Parathyroid adenoma (tissue), 2 donors: ENCODE measurements around the gene GJB5.
"Not testable (repeated sequence)": the region's sequence is repeated elsewhere in the genome, so short reads cannot be mapped to it uniquely, and the experiment has no call there.

Experiments used
- H2AFZ ChIP-seq: fragments of 300-600 bp; sonication (generic); one replicate; pipeline ENCODE4 v1.7.0; 2017; ENCODE audit warnings: antibody characterized with exemption, mild to moderate bottlenecking
- H3K27ac ChIP-seq: fragments of 300-600 bp; sonication (generic); one replicate; pipeline ENCODE4 v1.7.0; 2017
- H3K27me3 ChIP-seq: fragments of 300-600 bp; sonication (generic); one replicate; pipeline ENCODE4 v1.7.0; 2017; ENCODE audit warnings: low read length; ENCODE audit not compliant: control insufficient read depth, insufficient read depth
- H3K36me3 ChIP-seq: fragments of 300-600 bp; sonication (generic); one replicate; pipeline ENCODE4 v1.7.0; 2017; ENCODE audit warnings: low read length; ENCODE audit not compliant: control insufficient read depth, insufficient read depth
- H3K4me1 ChIP-seq: fragments of 300-600 bp; sonication (generic); one replicate; pipeline ENCODE4 v1.7.0; 2017; ENCODE audit warnings: control low read depth
- H3K4me2 ChIP-seq: fragments of 300-600 bp; sonication (generic); one replicate; pipeline ENCODE4 v1.7.0; 2017; ENCODE audit warnings: low read length
- H3K4me3 ChIP-seq: fragments of 300-600 bp; sonication (generic); one replicate; pipeline ENCODE4 v1.7.0; 2017; ENCODE audit warnings: low read depth, low read length
- H3K79me2 ChIP-seq: fragments of 300-600 bp; sonication (generic); one replicate; pipeline ENCODE4 v1.7.0; 2017; ENCODE audit warnings: control low read depth
- H3K9ac ChIP-seq: fragments of 300-600 bp; sonication (generic); one replicate; pipeline ENCODE4 v1.7.0; 2017; ENCODE audit warnings: mild to moderate bottlenecking
- H3K9me3 ChIP-seq: fragments of 300-600 bp; sonication (generic); one replicate; pipeline ENCODE4 v1.7.0; 2017; ENCODE audit warnings: low read length; ENCODE audit not compliant: control insufficient read depth
- TF ChIP-seq, protein P1 (sequence below): fragments of 300-600 bp; sonication (generic); IDR thresholded peaks from one replicate; pipeline ENCODE4 v1.7.0; 2017; ENCODE audit warnings: antibody characterized with exemption, mild to moderate bottlenecking
- donor health status: primary hyperparathyroidism.

GJB5 gene

GRCh38 chr1:34736692-34737091 lies 18.2 kb upstream of the GJB5 start:
- no peaks in the 10 kb centered on the region for H3K79me2 ChIP-seq
- TF ChIP-seq, protein P1, sequence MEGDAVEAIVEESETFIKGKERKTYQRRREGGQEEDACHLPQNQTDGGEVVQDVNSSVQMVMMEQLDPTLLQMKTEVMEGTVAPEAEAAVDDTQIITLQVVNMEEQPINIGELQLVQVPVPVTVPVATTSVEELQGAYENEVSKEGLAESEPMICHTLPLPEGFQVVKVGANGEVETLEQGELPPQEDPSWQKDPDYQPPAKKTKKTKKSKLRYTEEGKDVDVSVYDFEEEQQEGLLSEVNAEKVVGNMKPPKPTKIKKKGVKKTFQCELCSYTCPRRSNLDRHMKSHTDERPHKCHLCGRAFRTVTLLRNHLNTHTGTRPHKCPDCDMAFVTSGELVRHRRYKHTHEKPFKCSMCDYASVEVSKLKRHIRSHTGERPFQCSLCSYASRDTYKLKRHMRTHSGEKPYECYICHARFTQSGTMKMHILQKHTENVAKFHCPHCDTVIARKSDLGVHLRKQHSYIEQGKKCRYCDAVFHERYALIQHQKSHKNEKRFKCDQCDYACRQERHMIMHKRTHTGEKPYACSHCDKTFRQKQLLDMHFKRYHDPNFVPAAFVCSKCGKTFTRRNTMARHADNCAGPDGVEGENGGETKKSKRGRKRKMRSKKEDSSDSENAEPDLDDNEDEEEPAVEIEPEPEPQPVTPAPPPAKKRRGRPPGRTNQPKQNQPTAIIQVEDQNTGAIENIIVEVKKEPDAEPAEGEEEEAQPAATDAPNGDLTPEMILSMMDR: no peak

DNA sequence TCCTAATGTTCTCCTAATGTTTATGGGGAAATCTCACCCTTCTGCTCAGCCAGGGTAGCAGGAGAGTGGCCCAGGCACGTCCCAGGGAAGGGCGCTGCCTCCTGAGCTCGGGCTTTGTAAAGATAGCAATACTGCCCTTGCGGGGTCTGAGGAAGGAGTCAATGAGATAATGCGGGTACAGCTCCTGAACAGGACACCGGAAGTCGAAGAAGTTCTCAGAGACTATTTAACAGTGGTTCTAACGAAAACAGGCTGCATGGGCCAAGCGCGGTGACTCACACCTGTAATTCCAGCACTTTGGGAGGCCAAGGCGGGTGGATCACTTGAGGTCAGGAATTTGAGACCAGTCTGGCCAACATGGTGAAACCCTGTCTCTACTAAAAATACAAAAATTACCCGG lies 17.6 kb upstream of the GJB5 start:
- H3K4me1 ChIP-seq, H3K9me3 ChIP-seq, H3K27ac ChIP-seq, H3K9ac ChIP-seq, H3K79me2 ChIP-seq, H3K4me2 ChIP-seq, H2AFZ ChIP-seq, H3K4me3 ChIP-seq, H3K27me3 ChIP-seq, H3K36me3 ChIP-seq: not testable (repeated sequence)

More at GRCh38 chr1:34736692-34737091, 18.2 kb upstream of the GJB5 start:
- Histone ChIP-seq H3K4me3 (no peak overlapping the region), H3K4me2 (no peak overlapping the region), H3K36me3 (no peaks in the 10 kb centered on the region), H2AFZ (no peak overlapping the region), H3K9ac (no peak overlapping the region), H3K4me1 (no peaks in the 10 kb centered on the region), H3K27ac (no peak overlapping the region), H3K9me3 (no peaks in the 10 kb centered on the region), H3K27me3 (no peaks in the 10 kb centered on the region)

DNA sequence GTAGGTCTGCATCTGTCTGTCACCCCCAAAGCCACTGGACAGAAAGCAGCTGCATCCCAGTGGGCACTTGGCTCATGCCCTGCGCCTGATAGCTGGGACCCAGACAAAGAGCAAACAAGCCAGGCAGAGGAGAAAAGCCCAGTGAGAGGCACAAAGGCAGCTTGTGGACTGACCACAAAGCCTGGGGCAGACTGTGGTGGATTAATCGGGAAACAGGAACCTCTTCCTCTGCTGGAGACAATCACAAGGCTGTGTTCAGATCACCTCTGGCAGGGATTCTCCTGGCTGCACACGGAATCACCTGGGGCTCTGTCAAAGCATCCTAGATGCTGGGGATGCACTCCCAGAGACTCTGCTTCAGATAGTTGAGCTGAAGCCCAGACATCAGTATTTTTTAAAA lies 15.2 kb upstream of the GJB5 start:
- Histone ChIP-seq H3K36me3 (no peaks in the 10 kb centered on the region), H3K4me1 (no peaks in the 10 kb centered on the region), H3K9ac (no peak overlapping the region), H3K27ac (no peak overlapping the region), H3K9me3 (no peaks in the 10 kb centered on the region), H2AFZ (no peak overlapping the region), H3K79me2 (no peaks in the 10 kb centered on the region), H3K27me3 (no peaks in the 10 kb centered on the region), H3K4me3 (no peak overlapping the region), H3K4me2 (no peak overlapping the region)
- TF ChIP-seq, protein P1: no peak

DNA sequence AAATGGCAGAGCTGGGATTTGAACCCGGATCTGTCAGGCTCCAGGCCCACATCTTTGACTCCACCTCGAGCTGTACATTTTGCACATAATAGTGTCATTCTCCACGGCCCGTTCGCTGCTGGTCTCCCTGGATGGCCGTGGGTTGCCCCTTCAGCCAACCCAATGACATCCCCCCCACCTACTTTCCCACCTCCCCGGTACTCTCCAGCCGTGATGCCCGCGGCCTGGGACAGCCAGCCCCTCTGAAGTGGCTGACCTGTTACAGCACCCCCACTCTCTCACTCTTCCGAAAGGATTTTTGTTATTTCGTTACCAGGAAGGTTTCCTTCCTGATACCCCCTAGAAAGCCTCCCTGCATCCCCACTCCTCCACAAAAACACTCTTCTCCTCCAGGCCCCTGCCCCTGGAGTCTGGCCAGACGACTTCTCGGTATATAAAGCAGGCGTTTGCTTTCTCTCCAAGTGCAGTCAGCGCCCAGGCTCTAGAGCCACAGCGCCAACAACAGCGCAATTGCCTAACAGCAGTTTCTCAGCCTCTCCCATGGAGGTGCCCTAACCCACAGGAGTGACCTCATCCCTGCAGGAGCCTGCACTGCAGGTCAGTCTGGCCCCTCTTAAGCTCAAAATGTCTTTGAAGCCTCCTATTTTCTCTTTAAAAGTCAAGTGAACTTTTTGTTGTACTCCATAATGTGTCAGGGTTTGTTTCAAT lies 14.5 kb upstream of the GJB5 start:
- H3K27ac ChIP-seq: no peak overlapping the region
- no peak overlapping the region for H2AFZ ChIP-seq
- H3K4me3 ChIP-seq: no peak overlapping the region
- H3K27me3 ChIP-seq: no peaks in the 10 kb centered on the region
- no peaks in the 10 kb centered on the region for H3K9me3 ChIP-seq
- H3K9ac ChIP-seq: no peak overlapping the region
- TF ChIP-seq, protein P1: no peak
- H3K36me3 ChIP-seq: no peaks in the 10 kb centered on the region
- H3K4me2 ChIP-seq: no peak overlapping the region
- no peaks in the 10 kb centered on the region for H3K79me2 ChIP-seq
- H3K4me1 ChIP-seq: no peaks in the 10 kb centered on the region

GRCh38 chr1:34742667-34743270 lies 12.1 kb upstream of the GJB5 start:
- Histone ChIP-seq H3K27ac (no peak overlapping the region), H3K36me3 (no peaks in the 10 kb centered on the region)

More at GRCh38 chr1:34742667-34743270, 12.1 kb upstream of the GJB5 start:
- Histone ChIP-seq H3K27me3 (no peaks in the 10 kb centered on the region), H3K4me2 (no peak overlapping the region), H3K9ac (no peak overlapping the region), H3K9me3 (no peaks in the 10 kb centered on the region), H2AFZ (no peak overlapping the region), H3K4me1 (no peaks in the 10 kb centered on the region), H3K4me3 (no peak overlapping the region), H3K79me2 (no peaks in the 10 kb centered on the region)
- TF ChIP-seq, protein P1: peak; percentile 81
